M059J (cell line): ENCODE results near the gene PPP1R12C. TPM values are rescaled to one million over a fixed set of nuclear protein-coding genes. Genes with fewer than 3 reads are reported as not detected.
"Not testable (repeated sequence)": the region's sequence is repeated elsewhere in the genome, so short reads cannot be mapped to it uniquely, and the experiment has no call there.

Experiments
- DNase-seq: peaks from one replicate; pipeline ENCODE4 v3.0.0-alpha.2; 2012; ENCODE audit warnings: low read depth
- total RNA-seq: library from RNA; depleted of rRNA; stranded (reverse); fragments of >200 nt; shearing (Covaris generic); gene quantifications from 2 replicates; pipeline ENCODE4 v1.2.3, GENCODE V29; 2014

The PPP1R12C gene
- total RNA-seq, 1 experiment from 2014 or later, result 39.9 TPM

GRCh38 chr19:55076321-55076720 lies 41.1 kb downstream of the PPP1R12C start:
- no peak for DNase-seq

GRCh38 chr19:55075371-55075998 lies 42.0 kb downstream of the PPP1R12C start, which contains the start of gene EPS8L1:
TSS of gene EPS8L1 (plus strand) at chr19:55075869. CDS start at chr19:55076445, 576 bp downstream.
- DNase-seq, result no peak

- no peak for DNase-seq
Observed at GRCh38 chr19:55071913-55072312, 45.5 kb downstream of the PPP1R12C start.

DNA sequence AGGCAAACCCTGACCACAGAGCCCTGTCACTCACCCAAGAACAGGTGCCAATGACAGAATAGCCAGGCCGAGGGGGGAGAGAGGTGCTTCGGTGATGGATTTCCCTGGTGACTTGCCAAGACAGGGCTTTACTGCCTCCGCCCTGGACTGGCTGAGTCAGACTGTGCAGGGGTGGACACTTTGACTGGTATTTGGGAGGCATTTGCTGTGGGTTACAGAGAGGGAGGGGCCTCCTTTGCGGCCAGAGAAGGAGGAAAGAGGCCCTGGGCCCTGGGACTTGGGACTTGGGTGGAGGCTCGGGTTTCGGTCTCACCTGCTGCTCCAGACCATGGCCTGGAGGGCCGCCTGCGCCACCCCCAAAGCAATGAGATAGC lies 46.3 kb downstream of the PPP1R12C start:
- peak; percentile 86 for DNase-seq

- no peak for DNase-seq
Observed at GRCh38 chr19:55070466-55071128, 46.8 kb downstream of the PPP1R12C start.

- DNase-seq, result no peak
Observed at GRCh38 chr19:55069865-55070197, 47.6 kb downstream of the PPP1R12C start.

GRCh38 chr19:55068950-55069864 lies 48.2 kb downstream of the PPP1R12C start:
- DNase-seq, result peak; percentile 24

DNA sequence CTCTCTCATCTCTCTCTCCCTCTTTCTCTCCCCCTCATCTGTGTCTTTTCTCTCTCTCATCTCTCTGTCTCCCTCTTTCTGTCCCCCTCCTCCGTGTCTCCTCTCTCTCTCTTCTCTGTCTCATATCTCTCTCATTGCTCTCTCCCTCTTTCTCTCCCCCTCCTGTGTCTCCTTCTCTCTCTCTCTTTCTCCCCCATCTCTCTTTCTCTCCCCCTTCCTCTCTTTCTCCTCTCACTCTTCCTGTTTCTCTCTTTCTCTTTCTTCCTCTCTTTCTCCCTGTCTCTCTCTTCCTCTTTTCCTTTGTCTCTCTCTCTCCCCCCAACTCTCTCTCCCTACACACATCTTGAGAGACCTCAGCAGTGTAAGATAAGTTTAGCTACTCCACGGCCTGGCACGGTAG lies 49.6 kb downstream of the PPP1R12C start:
- DNase-seq, result no peak

- no peak for DNase-seq
Observed at GRCh38 chr19:55066107-55066709, 51.2 kb downstream of the PPP1R12C start.

DNA sequence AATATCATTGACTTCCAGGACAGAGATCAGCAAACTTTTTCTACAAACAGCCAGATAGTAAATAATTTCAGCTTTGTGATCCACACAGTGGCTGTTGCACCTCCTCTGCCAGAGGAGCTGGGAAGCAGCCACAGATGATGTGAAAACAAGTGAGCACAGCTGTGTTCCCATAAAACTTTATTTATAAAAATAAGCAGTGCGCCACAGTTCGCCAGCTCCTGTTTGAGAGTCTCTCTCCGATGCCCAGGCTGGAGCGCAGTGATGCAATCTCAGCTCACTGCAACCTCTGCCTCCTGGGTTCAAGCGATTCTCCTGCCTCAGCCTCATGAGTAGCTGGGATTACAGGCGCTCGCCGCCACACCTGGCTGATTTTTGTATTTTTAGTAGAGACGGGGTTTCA lies 51.9 kb downstream of the PPP1R12C start:
- not testable (repeated sequence) for DNase-seq

GRCh38 chr19:55063492-55063843 lies 54.0 kb downstream of the PPP1R12C start:
- DNase-seq, result no peak

DNA sequence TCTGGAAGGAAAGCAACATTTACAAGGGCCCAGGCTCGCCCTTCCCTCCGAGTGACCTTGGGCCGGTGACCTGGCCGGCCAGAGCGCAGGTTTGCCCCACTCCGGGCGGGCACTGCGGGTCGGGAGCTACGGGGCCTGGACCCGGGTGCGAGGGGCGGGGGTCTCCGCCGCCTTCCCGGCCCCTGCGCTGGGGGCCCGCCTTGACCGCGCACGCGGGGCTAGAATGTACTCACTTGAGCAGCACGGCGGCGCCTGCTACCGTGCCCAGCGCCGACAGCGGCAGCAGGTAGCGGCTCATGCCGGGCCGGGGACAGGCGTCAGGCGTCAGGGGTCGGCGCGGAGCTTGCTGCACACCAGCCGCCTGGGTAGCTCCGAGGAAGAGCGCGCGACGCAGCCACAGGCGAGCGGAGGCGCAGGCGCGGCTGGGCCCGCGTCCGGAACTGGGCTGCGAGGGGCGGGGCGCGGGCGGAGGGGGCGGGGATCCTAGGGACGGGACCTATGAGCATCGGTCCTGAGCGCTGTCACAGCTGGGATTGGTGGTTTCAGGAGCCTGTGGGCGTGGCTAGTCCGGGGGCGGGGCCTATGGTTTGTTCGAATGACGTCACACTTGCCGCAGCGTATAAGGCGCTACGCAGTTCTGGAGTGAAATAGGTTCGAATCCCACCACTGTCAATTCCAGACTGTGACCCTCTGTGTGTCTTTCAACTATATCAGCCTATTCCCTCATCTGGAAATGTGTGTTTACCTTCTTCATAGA lies 54.5 kb downstream of the PPP1R12C start, which contains the start of gene RDH13:
Gene RDH13, minus strand, starts transcription at position 414 of the 757 bp plus-strand sequence. Its CDS starts 116 bp downstream, at position 298.
- DNase-seq, result peak; percentile 86

DNA sequence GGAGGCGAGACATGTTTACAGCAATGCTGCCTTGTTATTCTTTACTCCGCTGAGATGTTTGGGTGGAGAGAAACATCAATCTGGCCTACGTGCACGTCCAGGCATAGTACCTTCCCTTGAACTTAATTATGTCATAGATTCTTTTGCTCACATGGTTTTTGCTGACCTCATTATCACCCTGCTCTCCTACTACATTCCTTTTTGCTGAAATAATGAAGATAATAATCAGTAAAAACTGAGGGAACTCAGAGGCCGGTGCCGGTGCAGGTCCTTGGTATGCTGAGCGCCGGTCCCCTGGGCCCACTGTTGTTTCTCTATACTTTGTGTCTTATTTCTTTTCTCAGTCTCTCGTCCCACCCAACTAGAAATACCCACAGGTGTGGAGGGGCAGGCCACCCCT lies 57.1 kb downstream of the PPP1R12C start:
- not testable (repeated sequence) for DNase-seq

DNA sequence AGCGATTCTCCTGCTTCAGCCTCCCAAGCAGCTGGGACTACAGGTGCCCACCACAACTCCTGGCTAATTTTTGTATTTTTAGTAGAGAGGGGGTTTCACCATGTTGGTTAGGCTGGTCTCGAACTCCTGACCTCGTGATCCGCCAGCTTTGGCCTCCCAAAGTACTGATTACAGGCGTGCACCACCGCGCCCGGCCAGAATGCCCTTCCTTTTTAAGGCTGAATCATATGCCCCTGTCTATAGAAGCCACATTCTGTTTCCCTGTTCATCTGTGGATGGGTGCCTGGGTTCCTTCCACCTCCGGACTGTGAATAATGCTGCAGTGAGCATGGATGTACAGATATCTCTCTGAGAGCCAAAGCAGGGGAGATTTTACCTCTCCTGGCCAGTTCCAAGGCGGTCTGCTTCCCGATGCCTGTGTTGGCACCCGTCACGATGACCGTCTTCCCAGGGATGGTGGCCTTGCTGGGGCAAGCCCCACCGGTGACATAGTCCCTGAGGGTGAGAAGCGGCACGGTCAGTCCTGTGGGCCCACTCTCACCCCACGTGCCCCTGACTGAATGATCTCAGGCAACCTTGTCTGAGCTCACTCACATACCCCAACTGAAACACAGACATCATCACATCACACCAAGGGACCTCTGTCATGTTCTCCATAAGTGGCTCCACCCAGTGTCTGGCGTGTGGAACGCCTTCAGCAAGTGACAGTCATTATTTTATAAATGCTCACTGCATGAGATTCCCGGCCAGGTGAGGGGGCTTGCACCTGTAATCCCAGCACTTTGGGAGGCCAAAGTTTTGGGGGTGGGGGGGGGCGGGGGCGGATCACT lies 58.4 kb downstream of the PPP1R12C start:
- no peak for DNase-seq

GRCh38 chr19:55056827-55057226 lies 60.6 kb downstream of the PPP1R12C start:
- DNase-seq, result no peak

DNA sequence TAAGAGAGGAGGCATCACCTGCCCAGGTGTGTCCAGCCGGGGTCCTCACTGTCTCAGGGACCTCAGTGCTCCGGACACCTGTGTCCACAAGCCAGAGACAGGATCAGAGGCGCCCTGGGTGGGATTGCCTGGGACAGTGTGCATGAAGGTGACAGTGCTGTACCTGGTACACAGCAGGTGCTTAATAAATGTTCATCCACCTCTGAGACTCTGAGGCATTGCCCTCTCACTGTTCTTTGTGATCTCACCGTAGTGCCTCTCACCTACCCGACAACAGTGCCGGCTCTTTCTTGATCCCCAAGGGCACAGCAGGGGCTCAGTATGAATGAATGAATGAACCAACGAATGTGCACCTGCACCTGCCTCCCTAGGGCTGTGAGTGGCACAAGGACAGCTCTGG lies 63.7 kb downstream of the PPP1R12C start:
- no peak for DNase-seq

GRCh38 chr19:55050749-55051532 lies 66.5 kb downstream of the PPP1R12C start:
- DNase-seq, result no peak

DNA sequence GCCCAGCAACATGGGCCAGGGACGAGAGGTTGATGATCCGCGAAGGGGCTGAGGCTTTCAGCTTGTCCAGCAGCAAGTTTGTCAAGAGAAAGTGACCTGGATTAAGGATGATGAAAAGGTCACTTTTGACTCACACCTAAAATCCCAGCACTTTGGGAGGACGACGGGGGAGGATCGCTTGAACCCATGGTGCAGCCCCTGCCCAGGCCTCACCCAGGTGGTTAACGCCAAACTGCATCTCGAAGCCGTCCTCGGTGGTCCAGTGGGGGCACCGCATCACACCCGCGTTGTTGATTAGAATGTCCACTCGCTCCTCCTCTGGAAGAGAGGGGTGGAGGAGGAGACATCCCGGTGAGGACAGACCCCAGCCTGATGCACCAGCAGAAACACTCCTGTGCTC lies 69.0 kb downstream of the PPP1R12C start:
- DNase-seq, result no peak

DNA sequence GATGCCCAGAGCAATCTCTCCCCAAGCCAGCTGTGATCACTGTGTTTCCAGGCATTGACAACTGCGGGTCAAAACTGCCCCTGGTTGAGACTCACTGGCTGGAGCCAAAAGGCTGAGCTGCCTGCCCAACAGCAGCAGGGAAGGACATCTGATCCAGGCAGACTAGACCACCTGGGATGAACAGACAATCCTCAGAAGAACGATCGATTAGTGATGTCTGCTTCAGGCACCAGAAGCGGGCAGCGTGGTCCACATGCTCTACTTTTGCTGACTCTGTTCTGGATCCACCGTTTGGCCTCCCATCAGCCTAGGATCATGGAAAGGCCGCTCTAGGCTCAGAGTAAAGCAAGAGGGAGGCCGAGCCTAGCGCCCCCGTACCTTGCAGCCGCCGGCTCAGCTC lies 69.5 kb downstream of the PPP1R12C start:
- no peak for DNase-seq
